CD4-positive, alpha-beta T cell treated with Interleukin-12 subunit alpha and Interleukin-12 subunit beta, for 1 hour (primary cell): ENCODE measurements around the gene TMTC4.
A peak's percentile ranks its signal among the peaks of the same experiment; 100 is the strongest.
"Not testable (repeated sequence)": the region's sequence is repeated elsewhere in the genome, so short reads cannot be mapped to it uniquely, and the experiment has no call there.

Experiments used
- DNase-seq: peaks from one replicate; pipeline ENCODE4 v3.0.0-alpha.2; 2020

The TMTC4 gene

GRCh38 chr13:100620792-100621191 is 53.8 kb downstream of the TMTC4 start:
- DNase-seq = no peak

- DNase-seq = no peak
Observed at GRCh38 chr13:100619940-100620339, 54.7 kb downstream of the TMTC4 start.

DNA sequence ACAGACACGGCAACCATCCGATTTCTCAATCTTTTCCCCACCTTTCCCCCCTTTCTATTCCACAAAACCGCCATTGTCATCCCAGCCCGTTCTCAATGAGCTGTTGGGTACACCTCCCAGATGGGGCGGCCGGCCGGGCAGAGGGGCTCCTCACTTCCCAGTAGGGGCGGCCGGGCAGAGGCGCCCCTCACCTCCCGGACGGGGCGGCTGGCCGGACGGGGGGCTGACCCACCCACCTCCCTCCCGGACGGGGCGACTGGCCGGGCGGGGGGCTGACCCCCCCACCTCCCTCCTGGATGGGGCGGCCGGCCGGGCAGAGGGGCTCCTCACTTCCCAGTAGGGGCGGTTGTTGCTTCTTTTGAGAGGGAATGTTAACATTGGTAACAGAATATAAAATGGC is 55.7 kb downstream of the TMTC4 start:
- DNase-seq = not testable (repeated sequence)

DNA sequence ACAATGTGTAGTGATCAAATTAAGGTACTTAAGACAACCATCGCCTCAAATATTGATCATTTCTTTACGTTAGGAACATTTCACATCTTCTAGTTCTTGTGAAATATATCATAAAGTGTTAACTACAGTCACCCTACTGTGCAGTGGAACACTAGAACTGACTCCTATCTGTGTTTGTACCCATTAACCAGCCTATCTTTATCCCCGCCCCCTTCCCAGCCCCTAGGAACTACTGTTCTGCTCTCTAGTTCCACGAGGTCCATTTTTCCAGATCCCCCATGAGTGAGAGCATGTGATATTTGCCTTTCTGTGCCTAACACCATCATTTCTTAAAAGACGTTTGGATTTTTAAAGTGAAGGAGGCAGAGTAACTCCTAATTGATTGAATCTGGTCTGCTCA is 61.6 kb downstream of the TMTC4 start:
- no peak for DNase-seq

- peak; percentile 39 for DNase-seq
Observed at GRCh38 chr13:100611678-100612492, 62.7 kb downstream of the TMTC4 start.

GRCh38 chr13:100610391-100611347 is 63.9 kb downstream of the TMTC4 start:
- DNase-seq = no peak

GRCh38 chr13:100608906-100609305 is 65.7 kb downstream of the TMTC4 start:
- DNase-seq = peak; percentile 25

- DNase-seq = no peak
Observed at GRCh38 chr13:100608489-100608888, 66.1 kb downstream of the TMTC4 start.

- DNase-seq = no peak
Observed at GRCh38 chr13:100604918-100605710, 69.5 kb downstream of the TMTC4 start.

DNA sequence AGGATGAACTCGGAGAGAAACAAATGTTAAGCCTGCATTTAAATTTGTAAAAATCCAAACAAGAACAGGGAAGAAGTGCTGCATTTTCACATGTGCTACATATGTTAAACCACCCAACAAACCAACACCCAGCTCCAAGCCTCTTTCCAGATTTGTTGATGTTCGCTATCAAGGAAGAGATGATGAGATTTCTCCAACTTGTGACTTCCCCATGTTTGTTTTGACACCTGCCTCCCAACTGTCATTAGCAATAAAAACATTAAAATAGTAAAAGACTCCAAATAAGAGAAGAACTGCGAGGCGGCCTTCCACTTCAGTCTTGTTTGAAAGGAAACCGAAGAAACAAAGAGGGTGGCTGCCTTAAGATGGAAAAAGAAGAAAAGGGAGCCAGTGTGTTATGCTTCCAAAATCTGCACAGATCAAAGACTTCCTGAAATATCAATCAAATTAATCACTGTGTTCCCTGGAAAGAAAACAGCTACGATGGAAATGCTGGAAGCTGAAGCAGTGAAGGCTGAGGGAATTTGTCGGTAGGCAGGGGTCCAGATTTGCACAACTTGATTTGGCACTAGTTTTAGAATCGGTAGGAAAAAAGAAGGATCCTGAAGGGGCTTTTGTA is 72.0 kb downstream of the TMTC4 start:
- no peak for DNase-seq

- no peak for DNase-seq
Observed at GRCh38 chr13:100601716-100602115, 72.9 kb downstream of the TMTC4 start.

- DNase-seq = no peak
Observed at GRCh38 chr13:100600915-100601314, 73.7 kb downstream of the TMTC4 start.

- no peak for DNase-seq
Observed at GRCh38 chr13:100600461-100600860, 74.1 kb downstream of the TMTC4 start.

- DNase-seq = no peak
Observed at GRCh38 chr13:100597253-100597652, 77.3 kb downstream of the TMTC4 start.

GRCh38 chr13:100596516-100596915 is 78.1 kb downstream of the TMTC4 start:
- no peak for DNase-seq

GRCh38 chr13:100594731-100595130 is 79.9 kb downstream of the TMTC4 start:
- DNase-seq = no peak

- DNase-seq = no peak
Observed at GRCh38 chr13:100594255-100594654, 80.3 kb downstream of the TMTC4 start.

- DNase-seq = peak; percentile 4
Observed at GRCh38 chr13:100589178-100589725, 85.3 kb downstream of the TMTC4 start.

DNA sequence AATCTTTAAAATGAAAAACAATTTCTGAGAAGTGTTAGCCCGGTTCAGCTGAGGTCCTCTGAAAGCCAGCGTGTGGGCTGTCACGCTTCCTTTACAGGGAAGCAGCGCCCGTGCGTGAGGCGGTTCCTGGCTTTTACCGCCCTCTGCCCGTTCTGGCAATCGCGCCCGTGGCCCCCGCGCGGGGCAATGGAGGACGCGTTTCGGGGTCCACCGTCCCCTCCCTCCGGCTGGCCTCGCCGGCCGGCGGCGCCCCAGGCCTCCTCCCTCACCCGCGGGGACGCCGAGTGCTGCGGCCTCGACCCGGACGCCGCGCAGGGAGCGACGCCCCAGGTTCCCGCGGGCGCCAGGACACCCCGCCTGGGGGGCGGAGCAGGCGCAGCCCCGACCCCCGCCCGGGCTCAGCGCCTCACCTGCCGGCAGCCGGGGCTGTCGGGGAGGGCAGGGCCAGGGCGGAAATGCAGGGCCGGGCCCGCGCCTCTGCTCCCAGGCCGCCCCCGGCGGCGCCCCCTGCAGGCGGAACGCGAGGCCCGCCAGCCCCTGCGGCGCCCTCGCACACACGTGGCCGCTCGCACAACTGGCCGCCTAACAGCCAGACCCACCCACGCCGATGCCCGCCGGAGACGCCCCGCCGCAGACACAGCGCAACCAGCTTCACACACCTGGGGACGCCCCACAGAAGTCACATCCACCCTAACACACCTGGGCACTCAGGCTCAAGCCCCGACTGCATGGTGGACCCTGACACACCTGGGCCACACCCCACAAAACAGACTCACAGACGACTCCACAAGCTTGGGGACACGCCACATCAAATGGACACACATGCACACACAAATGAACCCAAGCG is 86.0 kb downstream of the TMTC4 start, which contains the start of gene GGACT:
GGACT (minus strand) TSS at position 459 of the 847 bp plus-strand sequence. CDS start 56,198 bp downstream, outside the sequence.
- DNase-seq = peak; percentile 89

DNA sequence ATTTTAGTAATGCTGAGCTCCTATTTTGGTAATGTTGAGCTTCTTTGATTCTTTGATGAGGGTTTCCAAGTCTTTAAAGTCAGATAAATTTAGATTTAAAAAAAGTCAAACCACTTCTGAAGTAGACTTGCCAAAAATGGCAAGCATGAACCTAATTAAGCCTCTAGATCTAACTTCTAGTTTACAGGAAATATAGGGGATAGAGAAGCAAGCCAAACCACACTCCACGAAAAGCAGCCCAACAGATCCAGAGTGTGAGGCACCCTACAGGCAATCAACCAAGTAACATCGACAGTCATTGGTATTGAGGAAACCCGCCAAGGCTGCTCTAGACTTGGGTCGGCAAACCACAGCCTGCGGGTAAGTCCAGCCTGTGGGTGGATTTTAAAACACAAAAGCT is 89.7 kb downstream of the TMTC4 start:
- peak; percentile 23 for DNase-seq

DNA sequence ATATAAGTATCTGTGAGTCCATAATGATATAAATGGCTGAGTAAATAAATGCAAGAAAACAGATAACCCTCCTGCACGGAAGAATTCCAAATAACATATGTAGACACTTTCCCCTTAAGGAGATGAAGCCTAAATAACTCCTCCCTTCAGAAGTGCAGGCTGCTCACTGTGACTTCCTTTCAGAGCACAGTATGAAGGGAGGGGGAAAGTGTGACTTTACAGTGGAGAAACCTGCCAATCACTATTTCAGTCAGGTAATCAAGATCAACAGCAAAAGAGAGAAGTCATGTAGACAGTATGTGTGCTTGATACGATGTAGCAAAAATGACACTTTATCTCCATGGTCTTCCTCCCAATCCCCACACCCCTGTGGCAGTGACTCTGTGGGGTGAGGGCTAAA is 93.1 kb downstream of the TMTC4 start:
- no peak for DNase-seq
